ENCODE data around the gene ACAP3.

The ACAP3 gene

DNA sequence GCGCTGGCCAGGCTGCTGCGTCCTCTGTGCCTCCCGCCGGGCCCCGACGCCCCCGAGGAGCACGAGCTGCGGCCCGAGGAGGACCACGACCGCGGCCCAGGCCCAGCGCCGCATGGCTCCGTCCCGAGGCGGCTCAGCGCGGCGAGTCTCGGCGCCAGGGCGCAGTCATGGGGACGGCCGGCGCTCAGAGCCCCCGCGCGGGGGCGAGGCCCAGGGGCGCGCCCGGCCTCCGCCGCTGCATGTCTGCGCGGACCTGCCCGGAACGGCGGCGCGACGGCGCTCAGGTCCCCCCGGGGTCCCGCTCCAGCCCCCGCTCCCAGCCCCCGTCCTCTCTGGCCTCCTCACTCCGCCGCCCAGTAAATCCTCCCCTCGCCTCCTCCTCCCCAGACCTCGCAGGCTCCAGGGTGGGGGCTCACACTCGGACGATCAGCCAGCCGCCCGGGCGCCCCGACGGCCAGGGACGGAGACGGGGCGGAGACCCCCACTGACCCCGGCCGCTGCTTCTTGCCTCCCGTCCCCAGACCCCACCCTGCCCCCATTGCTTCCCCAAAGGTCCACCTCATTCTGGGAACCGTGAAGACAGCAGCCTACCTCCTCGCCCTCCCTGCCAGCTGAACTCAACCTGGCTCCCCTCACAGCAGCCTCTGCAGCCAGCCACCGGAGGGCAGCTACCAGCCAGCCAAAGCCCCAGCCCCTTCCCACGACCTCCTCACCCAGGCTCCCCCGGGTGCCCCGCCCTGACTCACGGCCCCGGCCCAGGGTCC is 61.0 kb downstream of the ACAP3 start, which contains the start of gene C1QTNF12:
TSS of gene C1QTNF12 (minus strand) at position 146 of the 764 bp plus-strand sequence. CDS start at position 114, 32 bp downstream.
- no peak for TF ChIP-seq JUND (IDR thresholded peaks at IDR 0.05; ENCODE audit: low read depth)
- in situ Hi-C loops (cut with HindIII; ENCODE audit: low pct_unique_long_range_greater_than_20kb, low sequenced_read_pairs) = no loop called here
- DNase-seq (ENCODE audit: low read depth in 1 of 2, low spot score in 1 of 2) = no peak

GRCh38 chr1:1245817-1246576 is 61.7 kb downstream of the ACAP3 start:
- in situ Hi-C loops (cut with HindIII; ENCODE audit: low pct_unique_long_range_greater_than_20kb, low sequenced_read_pairs) = no loop called here
- TF ChIP-seq JUND (IDR thresholded peaks at IDR 0.05; ENCODE audit: low read depth) = no peak

GRCh38 chr1:1245178-1245816 is 62.4 kb downstream of the ACAP3 start:
- in situ Hi-C loops (cut with HindIII; ENCODE audit: low pct_unique_long_range_greater_than_20kb, low sequenced_read_pairs) = no loop called here
- no peak for TF ChIP-seq JUND (IDR thresholded peaks at IDR 0.05; ENCODE audit: low read depth)
- DNase-seq (ENCODE audit: low read depth in 1 of 2, low spot score in 1 of 2) = no peak

More at GRCh38 chr1:1245817-1246576, 61.7 kb downstream of the ACAP3 start:
- no peak for DNase-seq (ENCODE audit: low read depth in 1 of 2, low spot score in 1 of 2)

GRCh38 chr1:1244192-1244811 is 63.4 kb downstream of the ACAP3 start:
- TF ChIP-seq JUND (IDR thresholded peaks at IDR 0.05; ENCODE audit: low read depth) = no peak
- in situ Hi-C loops (cut with HindIII; ENCODE audit: low pct_unique_long_range_greater_than_20kb, low sequenced_read_pairs) = no loop called here
- DNase-seq (ENCODE audit: low read depth in 1 of 2, low spot score in 1 of 2) = no peak

DNA sequence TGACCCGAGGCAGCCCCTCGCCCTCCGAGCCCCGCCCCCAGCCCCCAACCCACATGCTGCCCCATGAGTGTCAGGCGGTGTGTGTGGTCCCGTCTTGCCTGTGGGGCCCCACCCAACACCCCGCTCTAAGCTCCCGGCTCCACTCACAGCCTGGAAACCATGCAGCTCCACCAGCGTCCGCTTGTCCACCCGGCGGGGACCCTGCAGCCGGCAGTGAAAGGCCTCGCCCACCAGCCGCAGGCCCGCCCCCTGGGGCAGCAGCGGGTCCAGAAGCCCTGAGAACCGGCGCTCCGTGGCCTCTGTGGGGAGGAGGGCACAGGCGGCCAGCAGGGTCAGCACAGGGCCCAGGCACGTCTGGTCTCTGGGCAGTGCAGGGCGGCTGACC is 63.9 kb downstream of the ACAP3 start:
- TF ChIP-seq JUND (IDR thresholded peaks at IDR 0.05; ENCODE audit: low read depth) = no peak
- DNase-seq (ENCODE audit: low read depth in 1 of 2, low spot score in 1 of 2) = no peak
- in situ Hi-C loops (cut with HindIII; ENCODE audit: low pct_unique_long_range_greater_than_20kb, low sequenced_read_pairs) = no loop called here

- no peak for TF ChIP-seq JUND (IDR thresholded peaks at IDR 0.05; ENCODE audit: low read depth)
- no peak for DNase-seq (ENCODE audit: low read depth in 1 of 2, low spot score in 1 of 2)
- in situ Hi-C loops (cut with HindIII; ENCODE audit: low pct_unique_long_range_greater_than_20kb, low sequenced_read_pairs) = no loop called here
These were observed 64.5 kb downstream of the ACAP3 start for GRCh38 chr1:1243266-1243660.

DNA sequence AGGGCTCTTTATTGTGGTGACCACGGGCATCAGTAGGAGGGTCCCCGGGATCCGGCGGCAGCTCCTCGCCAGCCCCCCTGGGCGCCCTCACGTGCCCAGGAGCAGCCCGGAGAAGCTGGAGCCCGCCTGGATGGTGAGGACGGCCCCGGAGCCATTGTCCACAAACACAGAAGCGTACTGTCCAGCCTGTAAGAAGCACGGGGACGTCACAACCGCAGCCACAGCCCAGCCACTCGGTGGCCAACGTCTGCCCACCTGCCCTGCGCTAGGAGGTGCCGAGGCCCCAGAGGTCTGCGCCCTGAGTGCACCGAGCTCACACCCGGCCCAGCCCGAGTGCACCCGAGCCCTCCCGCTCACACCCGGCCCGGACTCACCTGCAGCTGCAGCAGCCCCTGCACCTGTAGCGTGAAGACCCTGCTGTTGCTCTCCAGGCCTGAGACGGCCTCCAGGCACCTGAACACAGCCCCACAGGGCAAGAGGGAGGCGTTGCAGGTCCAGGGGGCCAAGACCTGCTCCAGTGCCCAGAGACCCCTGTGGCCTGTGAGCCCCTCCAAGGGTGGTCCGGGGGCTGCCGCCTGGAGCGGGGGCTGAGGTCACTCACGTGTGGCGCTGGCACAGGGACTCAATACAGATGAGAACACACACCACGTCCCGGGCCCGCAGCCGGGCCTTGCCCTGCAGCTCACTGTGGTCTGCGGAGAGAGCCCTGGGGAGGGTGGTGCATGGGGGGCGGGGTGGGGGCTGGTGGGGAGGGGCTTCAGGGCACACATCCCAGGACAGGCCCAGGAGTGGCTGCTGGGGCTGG is 65.1 kb downstream of the ACAP3 start:
- no peak for DNase-seq (ENCODE audit: low read depth in 1 of 2, low spot score in 1 of 2)
- in situ Hi-C loops (cut with HindIII; ENCODE audit: low pct_unique_long_range_greater_than_20kb, low sequenced_read_pairs) = no loop called here
- no peak for TF ChIP-seq JUND (IDR thresholded peaks at IDR 0.05; ENCODE audit: low read depth)

Measured in T47D (cell line).